ENCODE measurements around the gene IL17RC.

Gene IL17RC

GRCh38 chr3:9901967-9902366 lies 14.9 kb upstream of the IL17RC start:
- Histone ChIP-seq H3K79me2 (ENCODE audit: low read length) (no peaks in the 10 kb centered on the region), H3K4me1 (ENCODE audit: low read length) (no peaks in the 10 kb centered on the region), H3K9ac (ENCODE audit: low read length) (no peak overlapping the region), H3K36me3 (replicated peaks; ENCODE audit: low read depth, low read length) (no peaks in the 10 kb centered on the region), H3K4me3 (ENCODE audit: low read length) (no peak overlapping the region), H2AFZ (ENCODE audit: low read depth, low read length) (no peak overlapping the region), H3K4me2 (ENCODE audit: low read length) (no peak overlapping the region), H3K9me3 (ENCODE audit: insufficient read depth, low read length) (no peaks in the 10 kb centered on the region), H3K27ac (ENCODE audit: low read length) (no peak overlapping the region), H4K20me1 (ENCODE audit: insufficient read depth, low read length) (0 out of 2 replicates have a peak, but pooled peaks cover 3% of the 10 kb centered on the region), H3K27me3 (ENCODE audit: low read depth, low read length) (no peaks in the 10 kb centered on the region)
- no peak for TF ChIP-seq EZH2phosphoT487 (IDR thresholded peaks at IDR 0.05; ENCODE audit: low read depth)
- TF ChIP-seq, protein P1, sequence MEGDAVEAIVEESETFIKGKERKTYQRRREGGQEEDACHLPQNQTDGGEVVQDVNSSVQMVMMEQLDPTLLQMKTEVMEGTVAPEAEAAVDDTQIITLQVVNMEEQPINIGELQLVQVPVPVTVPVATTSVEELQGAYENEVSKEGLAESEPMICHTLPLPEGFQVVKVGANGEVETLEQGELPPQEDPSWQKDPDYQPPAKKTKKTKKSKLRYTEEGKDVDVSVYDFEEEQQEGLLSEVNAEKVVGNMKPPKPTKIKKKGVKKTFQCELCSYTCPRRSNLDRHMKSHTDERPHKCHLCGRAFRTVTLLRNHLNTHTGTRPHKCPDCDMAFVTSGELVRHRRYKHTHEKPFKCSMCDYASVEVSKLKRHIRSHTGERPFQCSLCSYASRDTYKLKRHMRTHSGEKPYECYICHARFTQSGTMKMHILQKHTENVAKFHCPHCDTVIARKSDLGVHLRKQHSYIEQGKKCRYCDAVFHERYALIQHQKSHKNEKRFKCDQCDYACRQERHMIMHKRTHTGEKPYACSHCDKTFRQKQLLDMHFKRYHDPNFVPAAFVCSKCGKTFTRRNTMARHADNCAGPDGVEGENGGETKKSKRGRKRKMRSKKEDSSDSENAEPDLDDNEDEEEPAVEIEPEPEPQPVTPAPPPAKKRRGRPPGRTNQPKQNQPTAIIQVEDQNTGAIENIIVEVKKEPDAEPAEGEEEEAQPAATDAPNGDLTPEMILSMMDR (IDR thresholded peaks at IDR 0.05; ENCODE audit: low read depth, low read length) = no peak

- Histone ChIP-seq H3K9me3 (ENCODE audit: insufficient read depth, low read length) (no peaks in the 10 kb centered on the region), H2AFZ (ENCODE audit: low read depth, low read length) (no peak within 1 kb of the TSS), H3K4me3 (ENCODE audit: low read length) (no peak within 1 kb of the TSS), H3K79me2 (ENCODE audit: low read length) (no peaks in the 10 kb centered on the region), H3K4me1 (ENCODE audit: low read length) (no peaks in the 10 kb centered on the region), H4K20me1 (ENCODE audit: insufficient read depth, low read length) (0 out of 2 replicates have a peak, but pooled peaks cover 1% of the 10 kb centered on the region), H3K36me3 (replicated peaks; ENCODE audit: low read depth, low read length) (no peaks in the 10 kb centered on the region), H3K27ac (ENCODE audit: low read length) (no peak within 1 kb of the TSS), H3K4me2 (ENCODE audit: low read length) (no peak within 1 kb of the TSS), H3K9ac (ENCODE audit: low read length) (no peak within 1 kb of the TSS), H3K27me3 (ENCODE audit: low read depth, low read length) (no peaks in the 10 kb centered on the region)
- TF ChIP-seq, protein P1 (IDR thresholded peaks at IDR 0.05; ENCODE audit: low read depth, low read length) = no peak
- no peak for TF ChIP-seq EZH2phosphoT487 (IDR thresholded peaks at IDR 0.05; ENCODE audit: low read depth)
These were observed 14.3 kb upstream of the IL17RC start, which contains the start of gene IL17RE for GRCh38 chr3:9902372-9903237. Gene IL17RE, plus strand, starts transcription at chr3:9902848. Its CDS starts 85 bp downstream, at chr3:9902933.

GRCh38 chr3:9903238-9903624 lies 13.7 kb upstream of the IL17RC start:
- H3K9ac ChIP-seq (ENCODE audit: low read length) = no peak overlapping the region
- TF ChIP-seq, protein P1 (IDR thresholded peaks at IDR 0.05; ENCODE audit: low read depth, low read length) = no peak
- TF ChIP-seq EZH2phosphoT487 (IDR thresholded peaks at IDR 0.05; ENCODE audit: low read depth) = no peak
- H3K79me2 ChIP-seq (ENCODE audit: low read length) = no peaks in the 10 kb centered on the region
- H3K4me2 ChIP-seq (ENCODE audit: low read length) = no peak overlapping the region
- H3K9me3 ChIP-seq (ENCODE audit: insufficient read depth, low read length) = no peaks in the 10 kb centered on the region
- H3K27ac ChIP-seq (ENCODE audit: low read length) = no peak overlapping the region
- no peak overlapping the region for H2AFZ ChIP-seq (ENCODE audit: low read depth, low read length)
- H4K20me1 ChIP-seq (ENCODE audit: insufficient read depth, low read length) = no peaks in the 10 kb centered on the region
- no peak overlapping the region for H3K4me3 ChIP-seq (ENCODE audit: low read length)
- no peaks in the 10 kb centered on the region for H3K36me3 ChIP-seq (replicated peaks; ENCODE audit: low read depth, low read length)
- H3K27me3 ChIP-seq (ENCODE audit: low read depth, low read length) = no peaks in the 10 kb centered on the region
- no peaks in the 10 kb centered on the region for H3K4me1 ChIP-seq (ENCODE audit: low read length)

DNA sequence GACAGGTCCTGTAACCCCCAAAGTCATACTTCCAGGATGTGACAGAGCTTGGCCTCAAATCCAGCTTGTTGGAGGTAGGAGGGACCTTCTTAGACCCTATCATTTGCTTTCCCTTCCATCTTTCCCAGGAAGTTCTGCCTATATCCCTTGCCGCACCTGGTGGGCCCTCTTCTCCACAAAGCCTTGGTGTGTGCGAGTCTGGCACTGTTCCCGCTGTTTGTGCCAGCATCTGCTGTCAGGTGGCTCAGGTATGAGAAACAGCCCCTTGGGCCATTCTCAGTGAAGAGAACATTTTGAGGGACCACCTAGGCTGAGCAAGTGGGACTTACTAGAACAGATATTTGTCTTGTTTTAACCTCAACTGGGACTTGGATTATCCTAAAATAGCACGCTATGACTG lies 13.0 kb upstream of the IL17RC start:
- Histone ChIP-seq H3K4me3 (ENCODE audit: low read length) (no peak overlapping the region), H3K27ac (ENCODE audit: low read length) (no peak overlapping the region), H3K9ac (ENCODE audit: low read length) (no peak overlapping the region), H3K27me3 (ENCODE audit: low read depth, low read length) (no peaks in the 10 kb centered on the region), H3K4me2 (ENCODE audit: low read length) (no peak overlapping the region), H3K9me3 (ENCODE audit: insufficient read depth, low read length) (no peaks in the 10 kb centered on the region), H3K4me1 (ENCODE audit: low read length) (peaks cover under 1% of the 10 kb centered on the region; the same call in 1 of the 2 replicates), H4K20me1 (ENCODE audit: insufficient read depth, low read length) (no peaks in the 10 kb centered on the region), H3K36me3 (replicated peaks; ENCODE audit: low read depth, low read length) (no peaks in the 10 kb centered on the region), H2AFZ (ENCODE audit: low read depth, low read length) (no peak overlapping the region), H3K79me2 (ENCODE audit: low read length) (no peaks in the 10 kb centered on the region)
- TF ChIP-seq, protein P1 (IDR thresholded peaks at IDR 0.05; ENCODE audit: low read depth, low read length) = no peak
- no peak for TF ChIP-seq EZH2phosphoT487 (IDR thresholded peaks at IDR 0.05; ENCODE audit: low read depth)
